HEK293 (cell line): Measurements from ENCODE around the gene DMPK.

Source experiments
- CTCF ChIP-seq: fragments of 450-650 bp; formaldehyde crosslinking; IDR thresholded peaks from 2 replicates; pipeline ENCODE4 v1.5.1; 2016; ENCODE audit warnings: missing biosample characterization, missing genetic modification characterization
- SP2 ChIP-seq: fragments of 450-650 bp; formaldehyde crosslinking; IDR thresholded peaks from 2 replicates; pipeline ENCODE4 v1.5.1; 2016; ENCODE audit warnings: missing biosample characterization, missing genetic modification characterization
- ZBTB1 ChIP-seq: fragments of 450-650 bp; formaldehyde crosslinking; IDR thresholded peaks from 2 replicates; pipeline ENCODE4 v1.5.1; 2016; ENCODE audit warnings: missing biosample characterization, missing genetic modification characterization
- ZNF585B ChIP-seq: fragments of 450-650 bp; formaldehyde crosslinking; IDR thresholded peaks from 2 replicates; pipeline ENCODE4 v1.5.1; 2016; ENCODE audit warnings: missing biosample characterization, missing genetic modification characterization

- no peak for TF ChIP-seq CTCF (tag by site-specific recombination)
- TF ChIP-seq ZNF585B (tag by site-specific recombination): no peak
- TF ChIP-seq ZBTB1 (tag by site-specific recombination): no peak
- no peak for TF ChIP-seq SP2 (tag by site-specific recombination)
Observed at GRCh38 chr19:45804959-45805230, 22.6 kb upstream of the DMPK start.
